Central memory CD8-positive, alpha-beta T cell (primary cell): Measurements from ENCODE around the gene MYL7.
"Not testable (repeated sequence)": the region's sequence is repeated elsewhere in the genome, so short reads cannot be mapped to it uniquely, and the experiment has no call there.

Source experiments
- ATAC-seq: fragments of 150-1000 bp; cut with Tn5 transposase; replicated peaks from 2 replicates; pipeline ENCODE4 v1.10.0; 2022; ENCODE audit warnings: mild to moderate bottlenecking, moderate FRiP score, moderate number of reproducible peaks; ENCODE audit not compliant: poor library complexity, severe bottlenecking; ENCODE audit errors: extremely low read depth
- DNase-seq, 2 donors: peaks; one replicate each; pipeline ENCODE4 v3.0.0; 2021; ENCODE audit warnings: low spot score in 2 of 2
- H3K27ac Mint-ChIP-seq: one replicate; pipeline ENCODE4 v1.8.0; 2022; ENCODE audit warnings: low read depth, mild to moderate bottlenecking, moderate library complexity, mixed read lengths
- H3K27me3 Mint-ChIP-seq: one replicate; pipeline ENCODE4 v1.8.0; 2022; ENCODE audit warnings: mixed read lengths
- H3K36me3 Mint-ChIP-seq: one replicate; pipeline ENCODE4 v1.8.0; 2022; ENCODE audit warnings: mild to moderate bottlenecking, moderate library complexity, mixed read lengths; ENCODE audit not compliant: insufficient read depth
- H3K4me1 Mint-ChIP-seq: one replicate; pipeline ENCODE4 v1.8.0; 2022; ENCODE audit warnings: mixed read lengths
- H3K4me3 Mint-ChIP-seq: one replicate; pipeline ENCODE4 v1.8.0; 2022; ENCODE audit warnings: mild to moderate bottlenecking, moderate library complexity, mixed read lengths
- H3K9me3 Mint-ChIP-seq: one replicate; pipeline ENCODE4 v1.8.0; 2022; ENCODE audit warnings: mixed read lengths

The MYL7 gene

GRCh38 chr7:44180631-44181030 lies 39.5 kb upstream of the MYL7 start:
- Mint-ChIP-seq H3K27ac (no peak overlapping the region), H3K4me3 (no peak overlapping the region), H3K9me3 (no peaks in the 10 kb centered on the region), H3K4me1 (no peaks in the 10 kb centered on the region), H3K27me3 (peaks cover 71% of the 10 kb centered on the region), H3K36me3 (peaks cover 3% of the 10 kb centered on the region)
- no peak for ATAC-seq
- no peak for DNase-seq

GRCh38 chr7:44177570-44178131 lies 36.5 kb upstream of the MYL7 start:
- Mint-ChIP-seq H3K9me3 (no peaks in the 10 kb centered on the region), H3K36me3 (no peaks in the 10 kb centered on the region), H3K4me1 (no peaks in the 10 kb centered on the region), H3K4me3 (no peak overlapping the region), H3K27me3 (peaks cover 81% of the 10 kb centered on the region), H3K27ac (no peak overlapping the region)
- no peak for DNase-seq
- ATAC-seq: no peak

- Mint-ChIP-seq H3K27ac (no peak overlapping the region), H3K4me3 (no peak overlapping the region), H3K9me3 (no peaks in the 10 kb centered on the region), H3K27me3 (peaks cover 69% of the 10 kb centered on the region), H3K36me3 (no peaks in the 10 kb centered on the region), H3K4me1 (no peaks in the 10 kb centered on the region)
- DNase-seq (no peak), ATAC-seq (no peak)
These were observed 35.4 kb upstream of the MYL7 start for GRCh38 chr7:44176486-44176885.

DNA sequence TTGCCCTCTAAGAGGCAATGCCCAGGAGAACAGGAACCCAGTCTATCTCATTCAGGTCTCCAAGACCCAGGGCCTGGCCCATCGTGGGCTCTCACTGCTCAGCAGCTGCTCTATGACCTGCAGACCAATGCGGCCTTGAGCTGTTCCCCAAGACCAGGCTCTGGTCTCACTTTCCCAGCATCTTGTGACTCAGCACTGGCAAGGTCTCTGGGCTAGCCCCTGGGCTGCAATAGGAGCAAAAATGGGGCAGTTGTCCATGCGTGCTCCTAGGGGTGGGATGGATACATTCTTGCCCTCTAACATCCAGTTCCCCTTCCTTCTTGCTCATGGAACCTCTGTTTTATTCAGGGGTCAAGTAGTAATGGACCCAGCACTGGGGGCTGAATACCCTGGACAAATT lies 34.6 kb upstream of the MYL7 start:
- no peaks in the 10 kb centered on the region for H3K36me3 Mint-ChIP-seq
- H3K9me3 Mint-ChIP-seq: no peaks in the 10 kb centered on the region
- ATAC-seq: no peak
- H3K27me3 Mint-ChIP-seq: peaks cover 67% of the 10 kb centered on the region
- no peak overlapping the region for H3K27ac Mint-ChIP-seq
- no peaks in the 10 kb centered on the region for H3K4me1 Mint-ChIP-seq
- H3K4me3 Mint-ChIP-seq: no peak overlapping the region
- DNase-seq: no peak

DNA sequence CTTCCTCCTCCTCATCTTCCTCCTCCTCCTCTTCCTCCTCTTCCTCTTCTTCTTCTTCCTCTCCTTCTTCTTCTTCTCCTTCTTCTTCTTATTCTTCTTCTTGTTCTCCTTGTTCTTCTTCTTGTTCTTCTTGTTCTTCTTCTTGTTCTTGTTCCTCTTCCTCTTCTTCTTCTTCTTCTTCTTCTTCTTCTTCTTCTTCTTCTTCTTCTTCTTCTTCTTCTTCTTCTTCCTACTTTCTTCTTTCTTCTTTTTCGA lies 33.5 kb upstream of the MYL7 start:
- ATAC-seq, H3K4me1 Mint-ChIP-seq, H3K36me3 Mint-ChIP-seq: not testable (repeated sequence)

DNA sequence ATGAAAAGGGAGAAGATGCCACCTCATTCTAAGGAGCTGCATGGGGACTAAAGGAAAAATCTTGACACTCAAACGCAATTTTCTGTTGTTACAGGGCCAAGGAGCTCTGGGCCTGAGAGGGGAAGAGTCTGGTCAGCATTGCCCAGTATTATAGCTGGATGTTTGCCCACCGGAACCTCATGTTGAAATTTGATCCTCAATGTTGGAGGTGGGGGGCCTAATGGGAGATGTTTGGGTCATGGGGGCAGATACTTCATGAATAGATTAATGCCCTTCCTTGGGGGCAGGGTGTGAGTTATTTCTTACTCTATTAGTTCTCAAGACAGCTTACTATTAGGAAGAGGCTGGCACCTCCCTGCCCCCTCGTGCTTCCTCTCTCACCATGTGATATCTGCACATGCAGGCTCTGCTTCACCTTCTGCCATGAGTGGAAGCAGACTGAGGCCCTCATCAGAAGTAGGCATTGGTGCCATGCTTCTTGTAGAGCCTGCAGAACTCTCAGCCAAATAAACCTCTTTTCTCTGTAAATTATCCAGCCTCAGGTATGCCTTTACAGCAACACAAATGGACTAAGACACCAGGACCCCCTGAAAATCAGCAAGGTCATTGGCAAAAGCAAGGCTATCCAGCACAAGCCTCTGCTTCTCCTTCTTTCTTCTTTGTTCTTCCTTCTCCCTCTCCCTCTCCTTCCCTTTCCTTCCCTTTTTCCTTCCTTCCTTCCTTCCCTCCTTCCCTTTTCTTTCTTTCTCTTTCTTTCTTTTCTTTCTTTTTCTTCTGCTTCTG lies 33.0 kb upstream of the MYL7 start:
- no peaks in the 10 kb centered on the region for H3K9me3 Mint-ChIP-seq
- H3K36me3 Mint-ChIP-seq: no peaks in the 10 kb centered on the region
- H3K4me3 Mint-ChIP-seq: no peak overlapping the region
- H3K27me3 Mint-ChIP-seq: peaks cover 56% of the 10 kb centered on the region
- no peaks in the 10 kb centered on the region for H3K4me1 Mint-ChIP-seq
- ATAC-seq (no peak), DNase-seq (no peak)
- H3K27ac Mint-ChIP-seq: no peak overlapping the region

More for the DNA sequence above, 33.5 kb upstream of the MYL7 start:
- not testable (repeated sequence) for H3K4me3 Mint-ChIP-seq, H3K9me3 Mint-ChIP-seq, H3K27ac Mint-ChIP-seq, DNase-seq
- H3K27me3 Mint-ChIP-seq: peaks cover 61% of the 10 kb centered on the region

DNA sequence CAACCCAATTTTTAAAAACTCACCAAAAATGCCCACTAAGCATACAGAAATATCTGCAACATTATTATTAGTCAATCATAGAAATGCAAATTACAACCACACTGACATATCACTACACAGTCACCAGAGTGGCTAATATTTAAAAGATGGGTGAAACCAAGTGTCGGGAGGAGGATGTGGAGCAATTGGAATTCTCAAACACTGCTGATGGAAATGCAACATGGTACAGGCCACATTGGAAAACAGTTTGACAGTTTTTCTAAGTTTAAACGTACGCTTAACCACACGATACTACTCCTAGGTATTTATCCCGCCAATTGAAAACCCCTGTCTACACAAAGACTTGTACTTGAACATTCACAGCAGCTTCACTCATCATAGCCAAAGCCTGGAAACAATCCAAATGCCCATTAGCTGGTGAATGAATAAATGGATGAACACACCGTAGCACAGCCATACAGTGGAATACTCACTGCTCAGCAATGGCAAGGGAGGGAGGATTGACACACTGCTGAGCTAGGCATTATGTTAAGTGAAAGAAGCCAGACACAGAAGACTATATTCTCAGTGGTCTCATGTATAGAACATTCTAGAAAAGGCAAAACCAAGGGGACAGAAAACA lies 31.8 kb upstream of the MYL7 start:
- Mint-ChIP-seq H3K9me3 (no peaks in the 10 kb centered on the region), H3K4me1 (no peaks in the 10 kb centered on the region), H3K4me3 (no peak overlapping the region), H3K27ac (no peak overlapping the region), H3K36me3 (no peaks in the 10 kb centered on the region), H3K27me3 (peaks cover 44% of the 10 kb centered on the region)
- no peak for ATAC-seq
- DNase-seq: no peak

GRCh38 chr7:44172352-44172751 lies 31.2 kb upstream of the MYL7 start:
- no peaks in the 10 kb centered on the region for H3K36me3 Mint-ChIP-seq
- H3K9me3 Mint-ChIP-seq: no peaks in the 10 kb centered on the region
- H3K4me3 Mint-ChIP-seq: no peak overlapping the region
- H3K27ac Mint-ChIP-seq: no peak overlapping the region
- H3K4me1 Mint-ChIP-seq: no peaks in the 10 kb centered on the region
- no peak for DNase-seq
- H3K27me3 Mint-ChIP-seq: peaks cover 38% of the 10 kb centered on the region
- ATAC-seq: no peak

- ATAC-seq, H3K9me3 Mint-ChIP-seq, H3K4me1 Mint-ChIP-seq, DNase-seq, H3K27ac Mint-ChIP-seq, H3K36me3 Mint-ChIP-seq, H3K4me3 Mint-ChIP-seq: not testable (repeated sequence)
- peaks cover 34% of the 10 kb centered on the region for H3K27me3 Mint-ChIP-seq
These were observed 30.8 kb upstream of the MYL7 start for GRCh38 chr7:44171901-44172300.

- no peak for DNase-seq
- H3K36me3 Mint-ChIP-seq: no peaks in the 10 kb centered on the region
- H3K4me3 Mint-ChIP-seq: no peak overlapping the region
- no peak for ATAC-seq
- H3K9me3 Mint-ChIP-seq: peaks cover 6% of the 10 kb centered on the region
- H3K27me3 Mint-ChIP-seq: peaks cover 10% of the 10 kb centered on the region
- H3K27ac Mint-ChIP-seq: no peak overlapping the region
- no peaks in the 10 kb centered on the region for H3K4me1 Mint-ChIP-seq
These were observed 26.8 kb upstream of the MYL7 start for GRCh38 chr7:44167920-44168319.

- DNase-seq: no peak
- Mint-ChIP-seq H3K27ac (no peak overlapping the region), H3K4me3 (no peak overlapping the region), H3K27me3 (peaks cover 14% of the 10 kb centered on the region), H3K36me3 (no peaks in the 10 kb centered on the region), H3K4me1 (no peaks in the 10 kb centered on the region), H3K9me3 (peaks cover 6% of the 10 kb centered on the region)
- no peak for ATAC-seq
These were observed 22.5 kb upstream of the MYL7 start for GRCh38 chr7:44163591-44163990.

DNA sequence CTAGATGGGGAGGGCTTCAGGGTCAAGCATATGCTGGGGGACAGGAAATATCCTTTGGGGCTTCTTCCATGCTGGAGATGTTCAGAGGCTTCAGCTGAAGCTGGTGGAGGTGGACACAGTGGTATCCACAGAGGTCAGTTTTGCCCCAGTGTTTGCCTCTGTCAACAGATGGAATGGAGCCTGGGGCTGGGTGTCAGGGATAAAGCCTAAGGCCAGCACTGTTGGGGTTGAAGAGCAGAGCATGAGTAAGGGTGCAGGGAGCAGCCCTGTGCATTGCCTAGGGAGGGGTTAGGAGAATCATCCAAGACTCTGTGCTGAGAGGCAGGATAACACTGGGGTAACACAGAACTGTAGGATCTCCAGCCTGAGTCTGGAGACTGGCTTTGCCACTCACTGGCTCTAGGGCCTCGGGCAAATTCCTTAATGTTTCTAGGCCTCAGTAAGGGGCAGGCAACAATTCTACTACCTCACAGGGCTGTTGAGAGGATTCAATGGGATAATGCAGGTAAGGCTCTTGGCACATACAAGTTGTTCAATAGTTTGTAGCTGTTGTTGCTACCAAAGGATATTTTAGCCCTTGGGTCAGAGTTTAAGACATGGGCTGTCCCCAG lies 21.8 kb upstream of the MYL7 start:
- H3K4me1 Mint-ChIP-seq: no peaks in the 10 kb centered on the region
- peaks cover 14% of the 10 kb centered on the region for H3K27me3 Mint-ChIP-seq
- DNase-seq: no peak
- peaks cover 6% of the 10 kb centered on the region for H3K9me3 Mint-ChIP-seq
- no peak for ATAC-seq
- H3K27ac Mint-ChIP-seq: no peak overlapping the region
- no peak overlapping the region for H3K4me3 Mint-ChIP-seq
- H3K36me3 Mint-ChIP-seq: no peaks in the 10 kb centered on the region

DNA sequence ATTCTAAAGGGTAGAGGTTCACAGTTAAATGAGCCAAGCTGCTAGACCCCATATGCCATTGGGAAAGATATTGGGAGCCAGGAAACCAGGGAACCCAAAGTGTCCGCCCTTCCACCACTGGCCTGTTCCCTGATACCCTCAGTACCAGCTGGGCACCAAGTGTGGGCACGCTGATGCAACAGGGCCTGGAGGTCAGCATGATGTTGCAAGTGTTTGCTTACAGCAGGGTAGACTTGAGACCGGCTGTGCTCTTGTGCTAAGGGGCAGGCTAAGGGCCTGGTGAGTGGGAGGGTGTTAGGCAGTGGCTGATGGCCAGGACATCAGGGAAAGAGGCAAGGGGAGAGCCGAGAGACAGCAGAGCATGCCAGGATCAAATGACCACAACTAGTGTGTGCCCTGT lies 21.0 kb upstream of the MYL7 start:
- no peak overlapping the region for H3K27ac Mint-ChIP-seq
- peaks cover 14% of the 10 kb centered on the region for H3K27me3 Mint-ChIP-seq
- H3K36me3 Mint-ChIP-seq: no peaks in the 10 kb centered on the region
- H3K9me3 Mint-ChIP-seq: peaks cover 6% of the 10 kb centered on the region
- DNase-seq: no peak
- no peak for ATAC-seq
- no peaks in the 10 kb centered on the region for H3K4me1 Mint-ChIP-seq
- H3K4me3 Mint-ChIP-seq: no peak overlapping the region
